ENCODE results near the gene CERS1.
"Not testable (repeated sequence)": the region's sequence is repeated elsewhere in the genome, so short reads cannot be mapped to it uniquely, and the experiment has no call there.

CERS1 gene

DNA sequence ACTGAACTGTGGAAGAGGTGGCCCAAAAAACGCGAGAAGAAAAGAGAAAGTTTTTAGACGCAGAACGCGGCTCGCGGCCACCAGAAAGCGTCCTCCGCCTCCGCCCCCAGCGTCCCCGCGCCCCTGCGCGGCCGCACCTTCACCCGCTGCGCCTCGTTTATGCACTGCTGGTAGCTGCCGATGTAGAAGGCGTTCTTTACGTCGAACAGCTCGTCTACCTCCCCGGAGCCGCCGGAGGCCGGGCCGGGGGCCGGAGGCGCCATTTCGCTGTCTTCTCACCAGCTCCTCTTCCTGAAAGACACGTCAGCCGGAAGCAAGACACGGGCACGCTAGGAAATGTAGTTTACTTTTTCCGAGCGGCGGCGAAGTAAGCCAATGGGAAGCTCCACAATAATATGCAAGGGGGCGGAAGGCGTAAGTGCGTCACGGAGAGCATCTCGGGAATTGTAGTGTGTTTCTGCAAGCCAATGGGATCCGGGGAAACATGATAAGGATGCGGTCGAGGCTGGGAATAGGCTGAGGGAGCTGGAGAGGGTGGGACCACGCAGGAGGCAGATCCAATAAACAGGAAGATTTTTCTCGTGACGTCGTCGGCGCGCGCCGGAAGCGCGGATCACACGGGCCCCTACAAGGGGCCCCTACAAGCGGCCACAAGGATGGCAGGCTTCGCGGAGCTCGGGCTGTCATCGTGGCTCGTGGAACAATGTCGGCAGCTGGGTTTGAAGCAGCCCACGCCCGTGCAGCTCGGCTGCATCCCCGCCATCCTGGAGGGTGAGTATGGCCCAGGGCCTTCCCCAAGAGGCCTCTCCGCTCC is 23.3 kb upstream of the CERS1 start, which contains the start of the genes COPE and DDX49:
Gene COPE, minus strand, starts transcription at position 302 of the 814 bp plus-strand sequence. Its CDS starts 39 bp downstream, at position 263.
Gene DDX49, plus strand, starts transcription at position 630 of the 814 bp plus-strand sequence. Its CDS starts 27 bp downstream, at position 657.
- DNase-seq (ENCODE audit: low read depth) = peak; percentile 99

DNA sequence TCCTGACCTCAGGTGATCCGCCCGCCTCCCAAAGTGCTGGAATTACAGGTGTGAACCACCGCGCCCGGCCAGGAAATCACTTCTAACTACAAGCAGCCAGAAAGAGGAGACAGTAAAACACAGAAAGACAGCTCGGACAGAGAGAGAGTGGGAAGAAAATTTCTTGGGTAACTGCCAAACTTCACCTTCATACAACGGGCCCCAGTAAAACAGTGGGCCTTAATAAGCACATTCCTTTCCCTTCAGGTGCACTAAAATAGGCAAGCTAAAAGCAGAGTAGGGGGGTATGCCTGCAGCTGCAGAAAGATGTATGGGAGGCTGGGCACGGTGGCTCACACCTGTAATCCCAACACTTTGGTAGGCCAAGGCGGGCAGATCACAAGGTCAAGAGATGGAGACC is 21.6 kb upstream of the CERS1 start:
- DNase-seq (ENCODE audit: low read depth) = not testable (repeated sequence)

- no peak for DNase-seq (ENCODE audit: low read depth)
Observed at GRCh38 chr19:18915639-18916038, 19.7 kb upstream of the CERS1 start.

DNA sequence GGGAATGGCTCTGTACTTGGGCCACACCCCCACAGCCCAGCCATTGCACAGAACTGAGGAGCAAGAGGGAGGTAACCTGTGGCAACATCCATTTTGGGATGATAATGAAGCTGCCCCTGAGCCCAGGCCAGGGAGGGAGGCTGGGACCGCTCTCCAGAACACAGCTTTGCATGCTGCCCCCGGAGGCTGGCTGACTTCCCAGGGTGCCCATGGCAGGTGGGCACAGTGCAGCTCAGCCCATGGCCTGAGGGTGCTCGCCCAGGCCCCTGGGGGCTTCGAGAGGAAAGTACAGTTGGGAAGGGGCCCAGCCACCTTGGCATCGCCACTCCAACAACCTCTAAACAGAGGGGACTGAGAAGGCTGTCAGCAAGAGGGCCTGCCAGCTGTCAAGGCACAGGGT is 17.5 kb upstream of the CERS1 start:
- no peak for DNase-seq (ENCODE audit: low read depth)

DNA sequence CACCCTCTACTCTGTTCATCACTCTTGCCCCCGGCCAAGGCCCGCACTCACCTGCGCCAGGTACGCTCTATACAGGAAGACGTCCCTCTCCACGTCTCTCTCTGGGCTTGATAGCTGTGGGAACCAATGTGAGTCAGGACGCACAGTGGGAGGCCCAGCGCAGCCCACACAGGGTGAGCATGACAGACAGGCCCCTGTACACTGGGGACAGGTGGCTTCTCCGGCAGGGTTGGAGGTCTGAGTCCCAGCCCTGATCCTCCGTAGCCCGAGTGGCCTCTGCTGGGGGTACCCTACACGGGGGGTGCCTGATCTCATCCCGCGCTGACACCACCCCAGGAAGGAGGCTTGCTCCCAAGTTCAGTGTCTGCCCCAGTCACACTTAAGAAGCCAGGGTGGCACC is 17.0 kb upstream of the CERS1 start:
- no peak for DNase-seq (ENCODE audit: low read depth)

DNA sequence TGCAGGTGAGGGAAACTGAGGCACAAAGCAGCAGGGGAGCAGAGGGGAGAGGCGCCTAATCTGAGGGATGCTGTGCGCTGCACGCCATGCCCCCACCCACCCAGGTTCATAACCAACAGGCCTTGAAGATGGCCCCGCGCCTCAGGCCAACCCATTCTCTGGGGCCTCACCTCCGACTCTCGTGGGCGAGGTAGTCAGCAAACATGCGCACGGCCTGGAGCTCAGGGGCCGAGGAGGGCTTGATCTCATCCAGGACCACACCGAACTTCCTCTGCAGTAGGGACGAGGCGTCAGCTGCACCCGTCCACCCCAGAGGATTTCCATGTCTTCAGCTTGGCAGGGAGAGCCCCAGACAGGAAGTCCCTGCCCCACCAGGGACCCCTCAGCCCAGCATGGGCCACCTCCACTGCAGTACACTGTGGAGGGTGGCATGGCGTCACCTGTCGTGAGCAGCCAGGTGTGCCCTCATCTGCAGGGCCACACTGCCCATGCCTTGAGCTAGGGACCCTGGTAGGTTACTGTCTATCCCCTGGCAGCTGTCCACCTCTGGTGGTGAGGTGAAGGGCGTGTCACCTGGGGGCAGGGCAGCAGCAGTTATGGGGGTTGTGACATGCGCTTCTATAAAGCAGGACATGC is 15.0 kb upstream of the CERS1 start:
- DNase-seq (ENCODE audit: low read depth) = no peak

DNA sequence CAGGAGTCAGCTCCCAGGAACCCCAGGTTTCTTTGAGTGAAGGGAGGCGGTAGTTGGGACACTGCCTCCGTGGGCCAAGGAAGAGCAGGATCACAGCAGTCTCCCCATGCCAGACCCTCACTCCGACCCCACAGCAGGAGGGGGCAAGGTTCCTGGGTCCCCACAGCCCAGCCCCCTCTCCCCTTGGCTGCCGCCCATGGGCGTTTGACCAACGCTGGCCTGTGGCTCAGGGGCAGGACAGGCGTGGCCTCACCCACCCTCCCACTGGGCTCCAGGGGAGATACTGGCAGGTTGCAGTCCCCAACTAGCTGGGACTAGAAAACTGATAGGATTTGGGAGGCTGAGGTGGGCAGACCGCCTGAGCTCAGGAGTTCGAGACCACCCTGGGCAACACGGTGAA is 14.1 kb upstream of the CERS1 start:
- DNase-seq (ENCODE audit: low read depth) = no peak

GRCh38 chr19:18908917-18909619 is 13.1 kb upstream of the CERS1 start:
- no peak for DNase-seq (ENCODE audit: low read depth)

DNA sequence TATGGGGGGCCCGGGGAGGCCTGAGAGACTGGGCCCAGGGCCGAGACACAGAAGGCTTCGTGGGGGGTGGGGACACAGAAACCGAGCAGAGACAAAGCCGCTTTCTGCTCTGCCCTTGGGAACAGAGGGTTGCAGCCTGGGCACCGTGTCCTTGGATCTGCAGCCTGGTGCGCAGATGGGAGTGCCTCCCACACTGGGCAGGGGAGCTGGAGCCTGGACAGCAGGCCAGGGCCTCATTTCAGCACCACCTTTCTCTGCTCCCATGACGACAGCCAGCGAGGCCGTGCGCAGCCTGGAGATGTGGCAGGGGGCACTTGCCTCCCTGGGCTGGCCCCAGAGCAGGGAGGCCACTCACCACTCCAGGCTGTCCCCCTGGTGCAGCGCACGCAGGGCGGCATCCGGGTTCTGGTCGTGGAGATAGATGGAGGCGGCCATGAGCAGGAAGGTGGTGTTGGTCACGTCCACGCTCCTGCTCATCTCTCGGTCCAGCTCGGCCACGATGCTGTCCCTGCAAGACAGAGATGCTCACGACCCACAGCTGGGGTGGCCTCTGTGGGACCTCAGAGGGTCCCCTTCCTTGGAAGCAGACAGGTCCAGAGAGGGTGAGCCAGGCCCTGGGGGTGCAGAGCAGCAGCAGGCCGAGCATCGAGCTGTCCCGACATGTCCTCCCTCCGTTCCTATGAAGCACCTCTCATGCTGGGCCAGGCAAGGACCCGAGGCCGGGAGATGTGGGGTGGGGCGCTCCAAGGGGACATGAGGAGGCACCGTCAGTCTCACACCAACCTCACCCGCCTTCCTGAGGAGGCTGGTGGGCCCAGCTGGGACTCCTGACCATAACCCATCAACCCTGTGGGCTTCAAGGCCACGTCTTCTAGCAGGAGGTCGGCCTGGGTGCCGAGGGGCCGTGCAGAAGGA is 10.9 kb upstream of the CERS1 start:
- DNase-seq (ENCODE audit: low read depth) = no peak

DNA sequence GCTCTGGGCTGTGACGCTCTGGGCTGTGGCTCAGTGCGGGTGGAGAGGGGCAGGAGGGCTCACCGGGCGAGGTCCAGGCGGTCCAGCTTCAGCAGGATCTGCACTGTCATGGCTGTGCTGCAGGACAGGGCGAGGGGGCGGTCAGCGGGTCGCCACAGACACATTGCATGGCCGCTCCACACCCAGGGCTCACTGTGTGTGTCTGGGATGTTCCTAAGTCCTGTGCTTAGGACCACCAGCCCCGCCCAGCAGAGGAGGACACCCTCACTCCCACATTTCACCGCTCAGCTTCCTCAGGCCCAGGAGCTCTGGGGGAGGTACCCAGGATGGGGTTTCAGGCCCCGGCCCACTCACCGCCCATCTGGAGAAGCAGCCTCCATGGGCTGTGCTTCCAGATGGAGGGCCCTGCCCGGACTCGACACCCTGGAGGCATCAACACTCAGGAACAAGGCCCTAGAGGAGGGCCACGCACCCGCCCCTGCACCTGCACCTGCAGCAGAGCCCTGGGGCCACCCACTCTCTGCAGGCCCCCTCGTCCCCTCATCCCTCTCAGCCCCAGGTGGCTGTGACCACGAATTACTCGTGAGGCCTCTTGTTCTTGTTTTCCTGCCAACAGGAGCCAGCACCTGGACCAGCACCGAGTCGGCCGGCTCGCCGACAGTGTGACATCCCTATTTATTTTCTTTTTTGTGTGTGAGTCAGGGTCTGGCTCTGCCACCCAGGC is 9.7 kb upstream of the CERS1 start:
- no peak for DNase-seq (ENCODE audit: low read depth)

DNA sequence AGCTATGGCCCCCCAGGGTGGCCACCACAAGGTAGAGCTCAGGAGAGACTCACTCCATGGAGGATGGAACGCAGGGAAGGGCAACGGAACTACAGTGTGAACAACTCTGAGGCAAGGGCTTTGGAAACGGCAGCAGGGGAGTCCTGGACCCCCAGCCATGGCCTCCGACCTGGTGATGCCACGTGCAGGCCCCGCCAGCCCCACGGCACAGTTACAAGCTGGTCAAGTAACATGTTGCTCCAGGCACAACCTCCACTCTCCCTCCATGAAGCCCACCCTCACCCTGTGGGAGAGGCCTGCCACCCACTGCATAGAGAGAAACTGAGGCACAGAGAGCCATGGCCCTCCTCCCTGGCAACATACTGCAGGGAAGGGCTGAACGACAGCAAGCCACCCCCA is 9.1 kb upstream of the CERS1 start:
- DNase-seq (ENCODE audit: low read depth) = no peak

GRCh38 chr19:18904334-18905057 is 8.5 kb upstream of the CERS1 start:
- DNase-seq (ENCODE audit: low read depth) = no peak

- no peak for DNase-seq (ENCODE audit: low read depth)
Observed at GRCh38 chr19:18903156-18904037, 7.4 kb upstream of the CERS1 start.

DNA sequence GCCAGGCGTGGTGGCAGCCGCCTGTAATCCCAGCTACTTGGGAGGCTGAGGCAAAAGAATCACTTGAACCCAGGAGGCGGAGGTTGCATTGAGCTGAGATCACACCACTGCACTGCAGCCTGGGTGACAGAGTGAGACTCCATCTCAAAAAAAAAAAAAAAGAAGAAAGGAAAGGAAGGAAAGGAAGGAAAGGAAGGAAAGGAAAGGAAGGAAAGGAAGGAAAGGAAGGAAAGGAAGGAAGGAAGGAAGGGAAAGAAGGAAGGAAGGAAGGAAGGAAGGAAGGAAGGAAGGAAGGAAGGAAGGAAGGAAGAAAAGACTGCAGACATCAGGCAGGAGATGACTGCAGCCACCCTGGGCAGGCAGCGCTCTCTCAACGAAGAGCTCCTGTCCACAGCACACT is 6.6 kb upstream of the CERS1 start:
- DNase-seq (ENCODE audit: low read depth) = not testable (repeated sequence)

DNA sequence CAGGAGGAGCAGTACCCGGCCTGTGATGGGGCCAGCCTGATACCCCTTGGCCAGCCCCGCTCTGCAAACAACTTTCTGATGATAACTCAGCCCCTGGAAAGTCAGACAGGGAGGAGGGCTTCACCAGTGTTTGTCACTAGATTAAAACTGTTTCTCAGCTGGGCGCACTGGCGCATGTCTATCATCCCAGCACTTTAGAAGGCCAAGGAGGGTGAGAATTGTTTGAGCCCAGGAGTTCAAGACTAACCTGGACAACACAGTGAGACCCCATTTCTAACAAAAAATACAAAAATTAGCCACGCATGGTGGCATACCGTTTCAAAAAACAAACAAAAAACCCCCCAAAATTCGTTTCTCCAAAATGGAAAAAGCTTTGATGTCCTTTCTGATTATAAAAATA is 5.5 kb upstream of the CERS1 start:
- no peak for DNase-seq (ENCODE audit: low read depth)

DNA sequence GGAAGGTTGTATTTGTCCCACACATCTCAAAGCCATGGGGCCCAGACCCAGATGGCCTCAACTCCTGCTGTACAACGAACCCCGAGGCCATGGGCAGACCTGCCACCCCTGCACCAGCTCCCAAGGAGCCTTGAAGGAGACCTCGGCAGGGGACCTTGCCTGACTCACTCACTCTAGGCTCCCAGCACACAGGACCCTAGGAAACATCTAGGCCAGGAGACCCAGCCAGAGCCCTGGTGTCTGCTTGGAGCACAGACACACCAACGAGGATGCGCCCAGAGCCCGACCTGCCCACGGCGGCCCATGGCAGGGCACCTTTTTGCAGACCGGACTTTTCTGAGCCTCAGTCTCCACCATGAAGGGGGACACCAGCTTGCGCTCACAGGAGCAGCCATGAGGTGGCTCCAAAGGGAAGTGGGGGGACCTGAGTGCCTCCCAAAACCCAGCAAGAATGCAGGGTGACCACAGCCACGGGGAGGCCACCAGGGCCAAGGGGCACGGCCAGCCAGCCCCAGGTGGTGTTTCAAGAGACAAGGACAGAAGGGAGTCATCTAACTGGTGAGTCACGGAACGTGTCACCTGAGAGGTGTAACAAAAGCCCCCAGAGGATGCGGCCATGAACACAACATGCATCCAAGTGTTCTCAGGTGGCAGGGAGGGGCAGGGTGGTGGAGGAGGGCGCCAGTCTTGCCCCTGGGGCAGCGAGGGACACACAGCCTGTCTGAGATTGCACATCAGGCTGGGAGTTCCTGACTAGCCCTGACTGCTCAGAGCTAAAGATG is 4.9 kb upstream of the CERS1 start:
- no peak for DNase-seq (ENCODE audit: low read depth)

GRCh38 chr19:18899624-18900560 is 3.9 kb upstream of the CERS1 start:
- no peak for DNase-seq (ENCODE audit: low read depth)
